ENCODE measurements around the gene MLF2. TPM values are rescaled to one million over a fixed set of nuclear protein-coding genes. Genes with fewer than 3 reads are reported as not detected.
"Not testable (repeated sequence)": the region's sequence is repeated elsewhere in the genome, so short reads cannot be mapped to it uniquely, and the experiment has no call there.

The MLF2 gene
- total and polyA plus RNA-seq, 10 of the 15 experiments (the other 5 are each of a cell fraction or from before 2014, with no cell fraction given) = 13.5 to 222 (median 130) TPM

- TF ChIP-seq ZBTB11 (CRISPR knock-in tag; IDR thresholded peaks at IDR 0.05) = no peak
Measured at GRCh38 chr12:6722863-6723262, 30.1 kb downstream of the MLF2 start (continued).

GRCh38 chr12:6716874-6717437, 36.0 kb downstream of the MLF2 start:
- no peaks in the 10 kb centered on the region for H4K20me1 ChIP-seq (ENCODE audit: control insufficient read depth, insufficient read depth)
- no peak overlapping the region for H3K4me3 ChIP-seq
- ChIA-PET CTCF (no interaction called here), POLR2A (no interaction called here), SMC1A (ENCODE audit: uncharacterized antibody, unreplicated experiment) (interaction anchor here (1.2 kb wide), 1 partner anchor 10 kb away, joined by 3 read pairs; no protein-coding TSS in a partner anchor), RAD21 (ENCODE audit: unreplicated experiment) (no interaction called here)
- no peaks in the 10 kb centered on the region for H3K4me1 ChIP-seq (ENCODE audit: control insufficient read depth, insufficient read depth, low read length)
- no peak for ATAC-seq
- intact Hi-C loops (cut with micrococcal nuclease; ENCODE audit: unreplicated experiment) (no loop called here), in situ Hi-C loops (cut with MboI) (no loop called here)
- H3K9ac ChIP-seq (ENCODE audit: control insufficient read depth, insufficient read depth, low read length) = no peak overlapping the region
- BruUV-seq (replicated peaks) = no TSS peak
- no peaks in the 10 kb centered on the region for H3K27me3 ChIP-seq (replicated peaks in 1 of 2; ENCODE audit: control insufficient read depth in 2 of 2, insufficient read depth in 2 of 2, low read length in 1 of 2)
- H3K4me2 ChIP-seq (ENCODE audit: control insufficient read depth, insufficient read depth) = no peak overlapping the region
- no peaks in the 10 kb centered on the region for H3K79me2 ChIP-seq (ENCODE audit: control insufficient read depth, insufficient read depth, low read length)
- no peak overlapping the region for H3K27ac ChIP-seq (ENCODE audit: control insufficient read depth, insufficient read depth)
- no peaks in the 10 kb centered on the region for H3K36me3 ChIP-seq (ENCODE audit: control insufficient read depth in 2 of 2, insufficient read depth in 2 of 2, low read length in 1 of 2)
- 46% methylated on average over 8 of the region's 10 CpGs for WGBS (ENCODE audit: insufficient coverage, insufficient replicate concordance, low lambda C conversion rate, missing lambda C conversion rate)
- H3K9me3 ChIP-seq (replicated peaks; ENCODE audit: control insufficient read depth, insufficient read depth, low read length) = no peaks in the 10 kb centered on the region
- H2AFZ ChIP-seq (ENCODE audit: control insufficient read depth, low read depth, low read length) = no peak overlapping the region; the same call in 1 of the 2 replicates
- DNase-seq (ENCODE audit: low read depth, low spot score) = no peak
- TF ChIP-seq ZNF622 (IDR thresholded peaks at IDR 0.05) = no peak
- no peak for TF ChIP-seq BMI1 (IDR thresholded peaks at IDR 0.05; ENCODE audit: borderline replicate concordance)
- no peak for TF ChIP-seq WRNIP1 (IDR thresholded peaks at IDR 0.05; ENCODE audit: borderline replicate concordance, low read depth, low read length)
- TF ChIP-seq RUNX3 (IDR thresholded peaks at IDR 0.05; ENCODE audit: low read length) = no peak
- TF ChIP-seq CREB1 (IDR thresholded peaks at IDR 0.05; ENCODE audit: low read depth) = no peak
- no peak for FAIRE-seq

GRCh38 chr12:6716031-6716873, 36.7 kb downstream of the MLF2 start:
- H3K27me3 ChIP-seq (replicated peaks in 1 of 2; ENCODE audit: control insufficient read depth in 2 of 2, insufficient read depth in 2 of 2, low read length in 1 of 2); H4K20me1 ChIP-seq (ENCODE audit: control insufficient read depth, insufficient read depth); H3K36me3 ChIP-seq (ENCODE audit: control insufficient read depth in 2 of 2, insufficient read depth in 2 of 2, low read length in 1 of 2); in situ Hi-C loops (cut with MboI); intact Hi-C loops (cut with micrococcal nuclease; ENCODE audit: unreplicated experiment); POLR2A ChIA-PET; H3K4me2 ChIP-seq (ENCODE audit: control insufficient read depth, insufficient read depth); H3K4me1 ChIP-seq (ENCODE audit: control insufficient read depth, insufficient read depth, low read length); CTCF ChIA-PET; H3K4me3 ChIP-seq; H2AFZ ChIP-seq (ENCODE audit: control insufficient read depth, low read depth, low read length); H3K27ac ChIP-seq (ENCODE audit: control insufficient read depth, insufficient read depth); DNase-seq (ENCODE audit: low read depth, low spot score); SMC1A ChIA-PET (ENCODE audit: uncharacterized antibody, unreplicated experiment); ATAC-seq; H3K9ac ChIP-seq (ENCODE audit: control insufficient read depth, insufficient read depth, low read length); H3K9me3 ChIP-seq (replicated peaks; ENCODE audit: control insufficient read depth, insufficient read depth, low read length); FAIRE-seq; BruUV-seq (replicated peaks); H3K79me2 ChIP-seq (ENCODE audit: control insufficient read depth, insufficient read depth, low read length): not testable (repeated sequence)
- 79% methylated on average over 19 of the region's 41 CpGs for WGBS (ENCODE audit: insufficient coverage, insufficient replicate concordance, low lambda C conversion rate, missing lambda C conversion rate)
- RAD21 ChIA-PET (ENCODE audit: unreplicated experiment) = interaction anchor here (0.7 kb wide), 1 partner anchor 31 kb away, joined by 3 read pairs; no protein-coding TSS in a partner anchor

Measured in GM12878 (cell line).